NCI-H1930 (cell line): Measurements from ENCODE around the gene GNRHR.

Experiments
- DNase-seq, 2 experiments: peaks; one replicate each; lab custom pipeline; 2025; lab: John Stamatoyannopoulos, UW

GNRHR gene

GRCh38 chr4:67700116-67700737, 54.0 kb downstream of the GNRHR start:
- DNase-seq, result no peak

- DNase-seq, result no peak
Measured at GRCh38 chr4:67699603-67700002, 54.6 kb downstream of the GNRHR start.

GRCh38 chr4:67697860-67698687, 56.1 kb downstream of the GNRHR start:
- no peak for DNase-seq

- no peak for DNase-seq
Measured at GRCh38 chr4:67696061-67696460, 58.1 kb downstream of the GNRHR start.

- DNase-seq, result no peak
Measured at GRCh38 chr4:67694662-67695061, 59.5 kb downstream of the GNRHR start.

- no peak for DNase-seq
Measured at GRCh38 chr4:67691328-67691727, 62.9 kb downstream of the GNRHR start.
